HepG2 (cell line): ENCODE measurements around the gene SHISA5. TPM values are rescaled to one million over a fixed set of nuclear protein-coding genes. Genes with fewer than 3 reads are reported as not detected.

Experiments
- ARID2 ChIP-seq: sonication (generic); formaldehyde crosslinking; IDR thresholded peaks from 2 replicates; pipeline ENCODE4 v1.8.1; 2022; ENCODE audit warnings: mild to moderate bottlenecking, missing genetic modification reagents, borderline replicate concordance
- CBX2 ChIP-seq, 2 experiments: fragments of 200-600 bp in 1 of 2; sonication (generic); formaldehyde crosslinking in 1 of 2; IDR thresholded peaks; 2 replicates each; pipeline versions ENCODE4 v1.7.0 to v1.8.1; 2018 to 2022; ENCODE audit warnings: low read depth in 2 of 2, low read length in 1 of 2, mild to moderate bottlenecking in 1 of 2, missing genetic modification reagents in 1 of 2
- E2F1 ChIP-seq: sonication (generic); formaldehyde crosslinking; IDR thresholded peaks from 2 replicates; pipeline ENCODE4 v1.5.0; 2020; ENCODE audit warnings: missing genetic modification reagents
- ESRRA ChIP-seq: sonication (generic); formaldehyde crosslinking; IDR thresholded peaks from 2 replicates; pipeline ENCODE4 v1.5.1; 2020; ENCODE audit warnings: mild to moderate bottlenecking, low read depth, missing genetic modification reagents
- KDM1A ChIP-seq: IDR thresholded peaks from 2 replicates; pipeline ENCODE4 v1.6.1; 2016; ENCODE audit warnings: missing compliant biosample characterization
- NAIF1 ChIP-seq: sonication (generic); formaldehyde crosslinking; IDR thresholded peaks from 2 replicates; pipeline ENCODE4 v1.5.0; 2020; ENCODE audit warnings: mild to moderate bottlenecking, missing genetic modification reagents, borderline replicate concordance
- PCBP2 ChIP-seq: fragments of 200-400 bp; formaldehyde crosslinking; optimal IDR thresholded peaks from 2 replicates; pipeline ENCODE3; 2018; ENCODE audit warnings: low read length, low read depth; ENCODE audit not compliant: poor library complexity, severe bottlenecking
- PHF5A ChIP-seq: IDR thresholded peaks from one replicate; pipeline ENCODE4 v1.6.1; 2018; ENCODE audit warnings: low read depth, missing genetic modification reagents; ENCODE audit not compliant: unreplicated experiment
- SRF ChIP-seq: IDR thresholded peaks from 2 replicates; pipeline ENCODE4 v1.6.1; 2011; ENCODE audit warnings: mild to moderate bottlenecking, low read depth, low read length, moderate library complexity
- THAP11 ChIP-seq: IDR thresholded peaks from 2 replicates; pipeline ENCODE4 v1.6.1; 2016; ENCODE audit warnings: missing biosample characterization, missing genetic modification reagents
- YY1 ChIP-seq: IDR thresholded peaks from 2 replicates; pipeline ENCODE4 v1.6.1; 2011; ENCODE audit warnings: low read length, low read depth, moderate library complexity, mild to moderate bottlenecking; ENCODE audit not compliant: insufficient read depth, insufficient replicate concordance
- ZBTB2 ChIP-seq: sonication (generic); formaldehyde crosslinking; IDR thresholded peaks from 2 replicates; pipeline ENCODE4 v1.8.0; 2022; ENCODE audit warnings: low read depth, missing genetic modification reagents
- ZNF260 ChIP-seq: sonication (generic); formaldehyde crosslinking; IDR thresholded peaks from 2 replicates; pipeline ENCODE4 v1.4.0; 2020; ENCODE audit warnings: missing genetic modification reagents, low read depth, mild to moderate bottlenecking, borderline replicate concordance
- ZNF264 ChIP-seq: sonication (generic); formaldehyde crosslinking; IDR thresholded peaks from 2 replicates; pipeline ENCODE4 v1.4.0; 2020; ENCODE audit warnings: missing genetic modification reagents
- ZNF331 ChIP-seq: sonication (generic); formaldehyde crosslinking; IDR thresholded peaks from 2 replicates; pipeline ENCODE4 v1.4.0; 2020; ENCODE audit warnings: missing genetic modification reagents
- ZNF503 ChIP-seq: sonication (generic); formaldehyde crosslinking; IDR thresholded peaks from 2 replicates; pipeline ENCODE4 v1.4.0; 2020; ENCODE audit warnings: missing genetic modification reagents
- ZNF550 ChIP-seq: sonication (generic); formaldehyde crosslinking; IDR thresholded peaks from 2 replicates; pipeline ENCODE4 v1.4.0; 2020; ENCODE audit warnings: mild to moderate bottlenecking, missing genetic modification reagents, borderline replicate concordance
- ZNF552 ChIP-seq: sonication (generic); formaldehyde crosslinking; IDR thresholded peaks from 2 replicates; pipeline ENCODE4 v1.9.0; 2022; ENCODE audit warnings: missing genetic modification reagents, mild to moderate bottlenecking, borderline replicate concordance
- ZNF567 ChIP-seq: sonication (generic); formaldehyde crosslinking; IDR thresholded peaks from 2 replicates; pipeline ENCODE4 v1.8.1; 2023; ENCODE audit warnings: mild to moderate bottlenecking, missing genetic modification reagents, borderline replicate concordance
- ZNF777 ChIP-seq: sonication (generic); formaldehyde crosslinking; IDR thresholded peaks from 2 replicates; pipeline ENCODE4 v1.4.0; 2020; ENCODE audit warnings: missing genetic modification reagents
- ZNF780A ChIP-seq: sonication (generic); formaldehyde crosslinking; IDR thresholded peaks from 2 replicates; pipeline ENCODE4 v1.8.0; 2022; ENCODE audit warnings: mild to moderate bottlenecking, missing genetic modification reagents, moderate library complexity
- ZSCAN31 ChIP-seq: sonication (generic); formaldehyde crosslinking; IDR thresholded peaks from 2 replicates; pipeline ENCODE4 v1.5.0; 2020; ENCODE audit warnings: low read depth, mild to moderate bottlenecking, missing genetic modification reagents
- polyA plus RNA-seq, 8 experiments: library from polyadenylated mRNA; depleted of rRNA in 3 of 8; stranded (reverse) in 7 of 8; unstranded in 1 of 8; fragments of >200 nt; fragmentation: Illumina TruSeq in 4 of 8; extraction: Trizol in 4 of 8; gene quantifications; 2 replicates each; pipeline versions ENCODE4 v1.2.1 to v1.2.3, GENCODE V29; 2011 to 2016; ENCODE audit warnings: low read depth in 4 of 8, missing spikeins in 1 of 8, mixed read lengths in 1 of 8; ENCODE audit not compliant: insufficient read depth in 1 of 8
- total RNA-seq, 5 experiments: library from RNA; depleted of rRNA; stranded (reverse); fragments of >200 nt; fragmentation: Illumina TruSeq; extraction: Trizol; gene quantifications; 2 replicates each; pipeline ENCODE4 v1.2.3, GENCODE V29; 2016; ENCODE audit warnings: low read depth in 1 of 5

Gene SHISA5
- total and polyA plus RNA-seq, 2 of the 13 experiments (the other 11 are each of a cell fraction or from before 2014, with no cell fraction given), result 75.8 to 91.4 TPM

GRCh38 chr3:48507256-48508061 is 3.5 kb upstream of the SHISA5 start (continued):
- TF ChIP-seq E2F1 (no peak), KDM1A (CRISPR knock-in tag) (no peak), ZNF503 (CRISPR knock-in tag) (no peak), ZNF264 (CRISPR knock-in tag) (no peak), CBX2 (IDR thresholded peaks at IDR 0.05; ENCODE audit: low read depth, low read length) (no peak), CBX2 (CRISPR knock-in tag; IDR thresholded peaks at IDR 0.05; ENCODE audit: low read depth) (no peak), PHF5A (no peak), ZNF260 (no peak), ZSCAN31 (CRISPR knock-in tag) (no peak), ZNF567 (0 out of 2 replicates have a peak, but pooled peaks have one; percentile 83), ZNF780A (no peak), PCBP2 (no peak), ZBTB2 (no peak), ESRRA (no peak), ZNF550 (CRISPR knock-in tag) (no peak), THAP11 (CRISPR knock-in tag) (peak; percentile 57), ZNF331 (CRISPR knock-in tag) (peak; percentile 56; the same call in 1 of the 2 replicates), ZNF777 (CRISPR knock-in tag) (no peak), NAIF1 (CRISPR knock-in tag) (no peak), ARID2 (CRISPR knock-in tag) (no peak), YY1 (peak; percentile 38), SRF (no peak), ZNF552 (CRISPR knock-in tag) (no peak)
